H1 (cell line): Measurements from ENCODE around the gene ATP6V1B1. TPM values are rescaled to one million over a fixed set of nuclear protein-coding genes. Genes with fewer than 3 reads are reported as not detected.

Experiments
- CTCF ChIA-PET: fragments of 300-600 bp; sonication (Branson Sonifier 250); formaldehyde crosslinking; loops from one replicate; lab custom pipeline; 2021; ENCODE audit not compliant: partially characterized antibody; lab: Charles Lee
- POLR2A ChIA-PET: fragments of 300-600 bp; sonication (Branson Sonifier 250); formaldehyde crosslinking; loops from one replicate; lab custom pipeline; 2021; ENCODE audit warnings: inconsistent platforms; ENCODE audit not compliant: partially characterized antibody; lab: Charles Lee
- DNase-seq, 2 experiments: peaks; one replicate each; pipeline versions ENCODE4 v3.0.0 to v3.0.0-alpha.2; 2010 to 2022; ENCODE audit warnings: low spot score in 2 of 2, low read depth in 1 of 2, mixed read lengths in 1 of 2
- FAIRE-seq: peaks from 2 replicates; lab custom pipeline; 2011; peaks lifted over from hg19 to GRCh38; lab: Jason Lieb, UNC
- H2AFZ ChIP-seq: 2 replicates; pipeline ENCODE4 v1.8.1; 2012; ENCODE audit warnings: low read length, inconsistent platforms
- H2AK5ac ChIP-seq: 2 replicates; pipeline ENCODE4 v1.6.1; 2013; ENCODE audit warnings: low read depth, low read length
- H2BK120ac ChIP-seq: replicated peaks from 2 replicates; pipeline ENCODE3; 2013; ENCODE audit warnings: low read depth, low read length, inconsistent platforms
- H2BK12ac ChIP-seq: 2 replicates; pipeline ENCODE4 v1.6.1; 2013; ENCODE audit warnings: low read depth, low read length
- H2BK15ac ChIP-seq: 2 replicates; pipeline ENCODE4 v1.6.1; 2013; ENCODE audit warnings: low read length
- H2BK20ac ChIP-seq: 2 replicates; pipeline ENCODE4 v1.6.1; 2013; ENCODE audit warnings: low read length
- H2BK5ac ChIP-seq: 2 replicates; pipeline ENCODE4 v1.6.1; 2013; ENCODE audit warnings: low read depth, low read length
- H3K14ac ChIP-seq: 2 replicates; pipeline ENCODE4 v1.6.1; 2013; ENCODE audit warnings: inconsistent platforms; ENCODE audit not compliant: insufficient read length
- H3K18ac ChIP-seq: 2 replicates; pipeline ENCODE4 v1.6.1; 2013; ENCODE audit warnings: low read length; ENCODE audit errors: extremely low read depth
- H3K23ac ChIP-seq: 2 replicates; pipeline ENCODE4 v1.6.1; 2013; ENCODE audit warnings: inconsistent platforms; ENCODE audit not compliant: insufficient read length
- H3K23me2 ChIP-seq: 2 replicates; pipeline ENCODE4 v1.6.1; 2013; ENCODE audit warnings: low read depth, low read length
- H3K27ac ChIP-seq: 2 replicates; pipeline ENCODE4 v1.6.1; 2011; ENCODE audit warnings: low read depth, low read length, inconsistent platforms
- H3K27me3 ChIP-seq, 4 experiments: replicated peaks in 1 of 4; 1 replicate in 1 of 4; 2 replicates in 3 of 4; pipeline versions ENCODE4 v1.6.1 to v1.8.1; 2011 to 2013; ENCODE audit warnings: low read length in 3 of 4, mild to moderate bottlenecking in 3 of 4, inconsistent platforms in 2 of 4, mixed read lengths in 2 of 4, moderate library complexity in 1 of 4; ENCODE audit not compliant: control insufficient read depth in 3 of 4, insufficient read depth in 3 of 4; ENCODE audit errors: extremely low read depth in 1 of 4
- H3K36me3 ChIP-seq, 4 experiments: 2 replicates each; pipeline versions ENCODE4 v1.6.1 to v1.8.1; 2011 to 2013; ENCODE audit warnings: mild to moderate bottlenecking in 4 of 4, low read length in 3 of 4, moderate library complexity in 2 of 4, control low read depth in 1 of 4, inconsistent platforms in 1 of 4; ENCODE audit not compliant: insufficient read depth in 4 of 4, control insufficient read depth in 2 of 4
- H3K4ac ChIP-seq: replicated peaks from 2 replicates; pipeline ENCODE3; 2013; ENCODE audit warnings: low read length, low read depth, mixed read lengths, inconsistent platforms; ENCODE audit not compliant: insufficient read length
- H3K4me1 ChIP-seq, 4 experiments: replicated peaks in 1 of 4; 1 replicate in 1 of 4; 2 replicates in 3 of 4; pipeline versions ENCODE4 v1.6.1 to v1.8.1; 2011 to 2013; ENCODE audit warnings: low read length in 3 of 4, inconsistent platforms in 2 of 4, mixed read lengths in 1 of 4; ENCODE audit not compliant: insufficient read depth in 4 of 4, control insufficient read depth in 3 of 4
- H3K4me2 ChIP-seq, 2 experiments: 2 replicates each; pipeline versions ENCODE4 v1.6.1 to v1.8.1; 2011 to 2013; ENCODE audit warnings: low read depth in 2 of 2, low read length in 2 of 2, control low read depth in 1 of 2, inconsistent platforms in 1 of 2, mild to moderate bottlenecking in 1 of 2; ENCODE audit not compliant: insufficient read depth in 1 of 2
- H3K4me3 ChIP-seq, 4 experiments: fragments of 200-600, 300-600 bp in 1 of 4; sonication (generic), shearing (Covaris generic), sonication (Bioruptor Twin) in 1 of 4; 2 replicates each; pipeline versions ENCODE4 v1.5.1 to v1.8.1; 2011 to 2016; ENCODE audit warnings: low read length in 4 of 4, low read depth in 3 of 4, control low read depth in 2 of 4, inconsistent platforms in 2 of 4, mild to moderate bottlenecking in 2 of 4, mixed read lengths in 1 of 4, moderate library complexity in 1 of 4; ENCODE audit not compliant: insufficient read depth in 2 of 4; ENCODE audit errors: extremely low read depth in 1 of 4
- H3K56ac ChIP-seq: replicated peaks from 2 replicates; pipeline ENCODE3; 2013; ENCODE audit warnings: low read depth, mild to moderate bottlenecking, mixed read lengths, low read length, inconsistent platforms; ENCODE audit not compliant: insufficient read length
- H3K79me1 ChIP-seq: 2 replicates; pipeline ENCODE4 v1.6.1; 2013; ENCODE audit warnings: low read depth, low read length, control low read depth
- H3K79me2 ChIP-seq, 2 experiments: 2 replicates each; pipeline versions ENCODE4 v1.6.1 to v1.8.1; 2012 to 2013; ENCODE audit warnings: low read length in 2 of 2, mild to moderate bottlenecking in 2 of 2, inconsistent platforms in 1 of 2; ENCODE audit not compliant: insufficient read depth in 2 of 2, control insufficient read depth in 1 of 2
- H3K9ac ChIP-seq, 4 experiments: replicated peaks in 1 of 4; 1 replicate in 1 of 4; 2 replicates in 3 of 4; pipeline versions ENCODE4 v1.6.1 to v1.8.1; 2011 to 2013; ENCODE audit warnings: low read depth in 3 of 4, low read length in 3 of 4, control low read depth in 2 of 4, mild to moderate bottlenecking in 2 of 4, moderate library complexity in 2 of 4, inconsistent platforms in 1 of 4; ENCODE audit errors: extremely low read depth in 1 of 4
- H3K9me3 ChIP-seq, 2 experiments: 2 replicates each; pipeline versions ENCODE4 v1.6.1 to v1.8.1; 2012 to 2013; ENCODE audit warnings: mild to moderate bottlenecking in 2 of 2, moderate library complexity in 2 of 2, control low read depth in 1 of 2, inconsistent platforms in 1 of 2, low read depth in 1 of 2, low read length in 1 of 2, mixed read lengths in 1 of 2; ENCODE audit not compliant: insufficient read depth in 2 of 2
- H4K20me1 ChIP-seq, 2 experiments: replicated peaks in 1 of 2; 2 replicates each; pipeline versions ENCODE3 to v1.8.1; 2011 to 2013; ENCODE audit warnings: inconsistent platforms in 2 of 2, low read length in 2 of 2, mild to moderate bottlenecking in 1 of 2; ENCODE audit not compliant: insufficient read depth in 2 of 2, control insufficient read depth in 1 of 2
- H4K5ac ChIP-seq: 2 replicates; pipeline ENCODE4 v1.6.1; 2013; ENCODE audit warnings: low read length, low read depth, mixed read lengths, inconsistent platforms; ENCODE audit not compliant: insufficient read length
- H4K8ac ChIP-seq: 2 replicates; pipeline ENCODE4 v1.8.0; 2013; ENCODE audit warnings: mild to moderate bottlenecking, moderate library complexity, low read length, inconsistent platforms; ENCODE audit not compliant: insufficient read depth; ENCODE audit errors: extremely low read depth
- H4K91ac ChIP-seq: replicated peaks from 2 replicates; pipeline ENCODE3; 2013; ENCODE audit warnings: low read length, mixed read lengths, inconsistent platforms; ENCODE audit not compliant: insufficient read length
- WGBS, 2 experiments: shearing (Covaris generic) in 1 of 2; methylation state at CpG; one replicate each; pipeline versions ENCODE4 v1.1.6 to v1.1.7; 2013 to 2015; ENCODE audit warnings: low lambda C conversion rate in 2 of 2, mixed read lengths in 2 of 2, inconsistent platforms in 1 of 2, low coverage in 1 of 2, missing lambda C conversion rate in 1 of 2; ENCODE audit not compliant: insufficient replicate concordance in 2 of 2, insufficient coverage in 1 of 2, insufficient read length in 1 of 2; ENCODE audit errors: extremely low coverage in 1 of 2, missing lambda C conversion rate in 1 of 2; 5-methylcytosine and 5-hydroxymethylcytosine counted together
- polyA plus RNA-seq, 7 experiments: library from polyadenylated mRNA; depleted of rRNA in 3 of 7; stranded (reverse) in 5 of 7; unstranded in 2 of 7; fragments of >200 nt in 5 of 7; fragments of 200-250 nt in 2 of 7; gene quantifications; 1 replicate in 5 of 7; 2 replicates in 1 of 7; 4 replicates in 1 of 7; pipeline versions ENCODE4 v1.2.1 to v1.2.3, GENCODE V29; 2011 to 2013; ENCODE audit warnings: missing spikeins in 2 of 7, mixed read lengths in 2 of 7
- total RNA-seq: library from RNA; stranded (reverse); fragmentation: NEBNext Ultra II Directional; extraction: Animal tissue kit (Norgen Biotek cat#: 25700); gene quantifications from 2 replicates; pipeline ENCODE4 v1.2.1, GENCODE V29; 2021
- TF ChIP-seq, protein P1 (sequence below): IDR thresholded peaks from 2 replicates; pipeline ENCODE4 v1.6.1; 2012; ENCODE audit warnings: low read length, inconsistent platforms

The ATP6V1B1 gene
- total and polyA plus RNA-seq, 2 of the 8 experiments (the other 6 are each of a cell fraction or from before 2014, with no cell fraction given), result not detected

DNA sequence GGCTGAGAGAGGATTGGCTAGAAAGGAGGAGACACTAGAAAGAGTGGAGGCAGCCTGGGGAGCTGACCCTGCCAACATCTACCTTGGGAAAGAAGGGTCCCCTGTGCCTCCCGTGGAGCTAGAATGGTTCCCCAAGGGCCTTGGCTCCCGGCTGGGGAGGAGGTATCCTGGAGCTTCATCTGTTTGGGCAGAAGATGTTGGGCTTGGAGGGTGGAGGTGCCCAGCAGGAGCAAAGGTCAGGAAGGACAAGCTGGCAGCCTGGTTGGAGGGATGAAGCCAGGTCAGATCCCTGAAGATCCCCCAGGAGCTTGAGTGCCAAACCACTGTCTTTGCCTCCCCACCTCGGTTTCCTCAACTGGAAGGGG lies 2.9 kb downstream of the ATP6V1B1 start:
- no peak for DNase-seq
- Histone ChIP-seq H3K4me1 (peaks cover 7 to 53% (median 38%) of the 10 kb centered on the region in 4 experiments), H3K9me3 (no peaks in the 10 kb centered on the region), H3K14ac (no peak overlapping the region), H3K27ac (no peak overlapping the region), H3K4ac (no peak overlapping the region), H3K23ac (no peak overlapping the region), H3K79me1 (no peaks in the 10 kb centered on the region), H4K8ac (no peak overlapping the region), H3K4me2 (peak overlapping the region; percentile 56 to 70), H3K4me3 (peak overlapping the region in 3 of 4 experiments; percentile 29 to 45 (median 37); a peak in 4 of 8 replicates), H3K18ac (peak overlapping the region; percentile 72; the same call in 1 of the 2 replicates), H3K9ac (no peak overlapping the region), H2BK12ac (0 out of 2 replicates have a peak overlapping the region, but pooled peaks have one; percentile 29), H2BK5ac (no peak overlapping the region), H2AFZ (0 out of 2 replicates have a peak overlapping the region, but pooled peaks have one; percentile 19), H2BK120ac (no peak overlapping the region), H4K91ac (no peak overlapping the region), H2AK5ac (no peak overlapping the region), H4K20me1 (peaks cover 0 to 1% of the 10 kb centered on the region in 2 experiments), H3K27me3 (peaks cover 4 to 39% (median 31%) of the 10 kb centered on the region in 4 experiments), H4K5ac (no peak overlapping the region), H2BK20ac (peak overlapping the region; percentile 48; the same call in 1 of the 2 replicates), H2BK15ac (peak overlapping the region; percentile 95; the same call in 1 of the 2 replicates), H3K36me3 (no peaks in the 10 kb centered on the region), H3K23me2 (peaks cover 3% of the 10 kb centered on the region; the same call in 1 of the 2 replicates), H3K56ac (no peak overlapping the region), H3K79me2 (no peaks in the 10 kb centered on the region)
- TF ChIP-seq, protein P1, sequence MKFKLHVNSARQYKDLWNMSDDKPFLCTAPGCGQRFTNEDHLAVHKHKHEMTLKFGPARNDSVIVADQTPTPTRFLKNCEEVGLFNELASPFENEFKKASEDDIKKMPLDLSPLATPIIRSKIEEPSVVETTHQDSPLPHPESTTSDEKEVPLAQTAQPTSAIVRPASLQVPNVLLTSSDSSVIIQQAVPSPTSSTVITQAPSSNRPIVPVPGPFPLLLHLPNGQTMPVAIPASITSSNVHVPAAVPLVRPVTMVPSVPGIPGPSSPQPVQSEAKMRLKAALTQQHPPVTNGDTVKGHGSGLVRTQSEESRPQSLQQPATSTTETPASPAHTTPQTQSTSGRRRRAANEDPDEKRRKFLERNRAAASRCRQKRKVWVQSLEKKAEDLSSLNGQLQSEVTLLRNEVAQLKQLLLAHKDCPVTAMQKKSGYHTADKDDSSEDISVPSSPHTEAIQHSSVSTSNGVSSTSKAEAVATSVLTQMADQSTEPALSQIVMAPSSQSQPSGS, result no peak
- CTCF ChIA-PET, result interaction anchor here (0.6 to 22.0 kb wide), 12 partner anchors 1 to 149 kb away, joined by 3 to 513 read pairs (median 6); partner anchors contain the start of genes ATP6V1B1 and FIGLA
- 53% methylated on average over 3 of the region's 3 CpGs; no CpG with 5 or more reads in 1 of the 2 experiments for WGBS, 2 experiments
- no peak for FAIRE-seq
- POLR2A ChIA-PET, result interaction anchor here (0.8 to 2.2 kb wide), 3 partner anchors 10 to 26 kb away, joined by 3 to 8 read pairs (median 5); no protein-coding TSS in a partner anchor
